Heart right ventricle (tissue), 16 donors: ENCODE data around the gene COPE. TPM values are rescaled to one million over a fixed set of nuclear protein-coding genes. Genes with fewer than 3 reads are reported as not detected.

Source experiments
- ATAC-seq, 8 donors: fragments of 200-7000 bp; cut with Tn5 transposase; one replicate each; pipeline ENCODE4 v1.9.1; 2020; ENCODE audit warnings: mild to moderate bottlenecking in 8 of 8, moderate library complexity in 8 of 8, moderate number of reproducible peaks in 1 of 8
- DNase-seq, 2 donors: peaks; one replicate each; pipeline ENCODE4 v3.0.0-alpha.2; 2020
- H3K27ac ChIP-seq, 10 donors: fragments of 200-600 bp; sonication (generic) in 2 of 10; one replicate each; pipeline versions ENCODE4 v1.5.0 to v1.8.0; 2020 to 2022; ENCODE audit warnings: mild to moderate bottlenecking in 3 of 10
- H3K27me3 ChIP-seq, 7 donors: fragments of 200-600 bp; one replicate each; pipeline ENCODE4 v1.8.0; 2021 to 2022; ENCODE audit warnings: mild to moderate bottlenecking in 2 of 7
- H3K36me3 ChIP-seq, 9 donors: fragments of 200-600 bp; sonication (generic) in 1 of 9; one replicate each; pipeline versions ENCODE4 v1.5.0 to v1.8.0; 2020 to 2022; ENCODE audit warnings: mild to moderate bottlenecking in 2 of 9
- H3K4me1 ChIP-seq, 9 donors: fragments of 200-600 bp; sonication (generic) in 1 of 9; one replicate each; pipeline versions ENCODE4 v1.5.0 to v1.8.0; 2020 to 2022; ENCODE audit warnings: mild to moderate bottlenecking in 4 of 9
- H3K4me3 ChIP-seq, 10 donors: fragments of 200-600 bp; sonication (generic) in 2 of 10; one replicate each; pipeline versions ENCODE4 v1.5.0 to v1.8.0; 2020 to 2022; ENCODE audit warnings: mild to moderate bottlenecking in 7 of 10, moderate library complexity in 2 of 10
- H3K9me3 ChIP-seq, 11 donors: fragments of 200-600 bp in 10 of 11; sonication (generic) in 2 of 11; one replicate each; pipeline versions ENCODE4 v1.5.0 to v1.8.0; 2013 to 2022; ENCODE audit warnings: mild to moderate bottlenecking in 2 of 11, control low read depth in 1 of 11, moderate library complexity in 1 of 11
- WGBS, 2 donors: extraction: QIAGEN DNeasy Blood & Tissue Kit; methylation state at CpG; one replicate each; pipeline ENCODE4 v1.1.7; 2013; ENCODE audit warnings: inconsistent platforms in 1 of 2; 5-methylcytosine and 5-hydroxymethylcytosine counted together
- intact Hi-C, 10 donors: fragments of 100-400 bp; cut with DNase I; formaldehyde crosslinking; loops; one replicate each; pipeline versions ENCODE4 v1.11.1 to v1.14.2; 2022
- polyA plus RNA-seq, 2 donors: library from polyadenylated mRNA; stranded (reverse); fragments of 200-250 nt; gene quantifications; one replicate each; pipeline ENCODE4 v1.2.3, GENCODE V29; 2013
- total RNA-seq, 10 donors: library from RNA; stranded (reverse); fragmentation: NEBNext Ultra II Directional in 3 of 10; extraction: Animal tissue kit (Norgen Biotek cat#: 25700) in 3 of 10; gene quantifications; one replicate each; pipeline versions ENCODE4 v1.2.1 to v1.2.4, GENCODE V29; 2021 to 2023
- TF ChIP-seq, protein P1 (sequence below), 9 donors: fragments of 200-600 bp; sonication (generic) in 2 of 9; IDR thresholded peaks; one replicate each; pipeline versions ENCODE4 v1.5.0 to v1.8.0; 2021 to 2022; ENCODE audit warnings: antibody characterized with exemption in 9 of 9, mild to moderate bottlenecking in 5 of 9, moderate library complexity in 1 of 9
- donor health status: Arrhythmogenic right ventricular cardiomyopathy.
- donor health status: ischemic (EF 13 %, LVEDD 7.1; RV severe dilation, severe dysfunction).
- donor health status: healthy with polysubstance abuse.
- donor health status: DM: no; HTN: yes; CAD: no.
- donor health status: DM: no; HTN: no; CAD: no.
- donor health status: ischemic (EF 25% LVEDD 6.9; RV normal size, moderate dysfunction).
- donor health status: ischemic (EF 25% LVEDD 5.7; RV mildly dilated, moderate dysfunction).
- donor health status: healthy.
- donor health status: DM: yes; HTN: yes; CAD: no.
- donor health status: Ischemic cardiomyopathy.
- donor health status: ischemic (EF 35%, LVEDD 5.7; RV mildly dilated, moderate dysfunction).
- donor health status: nonischemic (EF 11% LVEDD 7.7; RV severe dilation, severe dysfunction).
- donor health status: DM: yes; HTN: yes; CAD: no.
- donor health status: PGD.
- donor health status: ischemic (EF 29% LVEDD 5.4; RV normal size, mild dysfunction).
- donor health status: nonischemic (EF 23%, LVEDD 6.1; RV moderate dilation, normal function).

The COPE gene
- total and polyA plus RNA-seq, 12 donors: 102 to 302 (median 118) TPM

GRCh38 chr19:18852648-18853047 is 66.5 kb downstream of the COPE start:
- Histone ChIP-seq H3K9me3 (no peaks in the 10 kb centered on the region), H3K27me3 (no peaks in the 10 kb centered on the region), H3K4me1 (peaks cover 27 to 42% (median 36%) of the 10 kb centered on the region in 9 donors), H3K4me3 (no peak overlapping the region), H3K27ac (no peak overlapping the region), H3K36me3 (peaks cover 6 to 86% (median 66%) of the 10 kb centered on the region in 9 donors)
- DNase-seq (no peak), ATAC-seq (no peak)
- WGBS, 2 donors: 85 to 86% methylated on average over 12 of the region's 12 CpGs
- TF ChIP-seq, protein P1, sequence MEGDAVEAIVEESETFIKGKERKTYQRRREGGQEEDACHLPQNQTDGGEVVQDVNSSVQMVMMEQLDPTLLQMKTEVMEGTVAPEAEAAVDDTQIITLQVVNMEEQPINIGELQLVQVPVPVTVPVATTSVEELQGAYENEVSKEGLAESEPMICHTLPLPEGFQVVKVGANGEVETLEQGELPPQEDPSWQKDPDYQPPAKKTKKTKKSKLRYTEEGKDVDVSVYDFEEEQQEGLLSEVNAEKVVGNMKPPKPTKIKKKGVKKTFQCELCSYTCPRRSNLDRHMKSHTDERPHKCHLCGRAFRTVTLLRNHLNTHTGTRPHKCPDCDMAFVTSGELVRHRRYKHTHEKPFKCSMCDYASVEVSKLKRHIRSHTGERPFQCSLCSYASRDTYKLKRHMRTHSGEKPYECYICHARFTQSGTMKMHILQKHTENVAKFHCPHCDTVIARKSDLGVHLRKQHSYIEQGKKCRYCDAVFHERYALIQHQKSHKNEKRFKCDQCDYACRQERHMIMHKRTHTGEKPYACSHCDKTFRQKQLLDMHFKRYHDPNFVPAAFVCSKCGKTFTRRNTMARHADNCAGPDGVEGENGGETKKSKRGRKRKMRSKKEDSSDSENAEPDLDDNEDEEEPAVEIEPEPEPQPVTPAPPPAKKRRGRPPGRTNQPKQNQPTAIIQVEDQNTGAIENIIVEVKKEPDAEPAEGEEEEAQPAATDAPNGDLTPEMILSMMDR (IDR thresholded peaks at IDR 0.05): no peak
- intact Hi-C loops: loop anchor here in 2 of 10 donors (10.0 kb wide), 2 partner anchors 388 to 408 kb away; no protein-coding TSS in a partner anchor

GRCh38 chr19:18851673-18852325 is 67.4 kb downstream of the COPE start:
- intact Hi-C loops: loop anchor here in 2 of 10 donors (10.0 kb wide), 2 partner anchors 387 to 407 kb away; no protein-coding TSS in a partner anchor
- H3K9me3 ChIP-seq: no peaks in the 10 kb centered on the region
- DNase-seq (no peak), ATAC-seq (no peak)
- no peaks in the 10 kb centered on the region for H3K27me3 ChIP-seq
- no peak overlapping the region for H3K4me3 ChIP-seq
- WGBS, 2 donors: 96 to 97% methylated on average over 31 of the region's 31 CpGs
- H3K4me1 ChIP-seq: peaks cover 27 to 50% (median 44%) of the 10 kb centered on the region in 9 donors
- H3K36me3 ChIP-seq: peaks cover 6 to 79% (median 57%) of the 10 kb centered on the region in 9 donors
- TF ChIP-seq, protein P1 (IDR thresholded peaks at IDR 0.05): no peak
- peak overlapping the region in 2 of 10 donors; percentile 87 to 92 for H3K27ac ChIP-seq

DNA sequence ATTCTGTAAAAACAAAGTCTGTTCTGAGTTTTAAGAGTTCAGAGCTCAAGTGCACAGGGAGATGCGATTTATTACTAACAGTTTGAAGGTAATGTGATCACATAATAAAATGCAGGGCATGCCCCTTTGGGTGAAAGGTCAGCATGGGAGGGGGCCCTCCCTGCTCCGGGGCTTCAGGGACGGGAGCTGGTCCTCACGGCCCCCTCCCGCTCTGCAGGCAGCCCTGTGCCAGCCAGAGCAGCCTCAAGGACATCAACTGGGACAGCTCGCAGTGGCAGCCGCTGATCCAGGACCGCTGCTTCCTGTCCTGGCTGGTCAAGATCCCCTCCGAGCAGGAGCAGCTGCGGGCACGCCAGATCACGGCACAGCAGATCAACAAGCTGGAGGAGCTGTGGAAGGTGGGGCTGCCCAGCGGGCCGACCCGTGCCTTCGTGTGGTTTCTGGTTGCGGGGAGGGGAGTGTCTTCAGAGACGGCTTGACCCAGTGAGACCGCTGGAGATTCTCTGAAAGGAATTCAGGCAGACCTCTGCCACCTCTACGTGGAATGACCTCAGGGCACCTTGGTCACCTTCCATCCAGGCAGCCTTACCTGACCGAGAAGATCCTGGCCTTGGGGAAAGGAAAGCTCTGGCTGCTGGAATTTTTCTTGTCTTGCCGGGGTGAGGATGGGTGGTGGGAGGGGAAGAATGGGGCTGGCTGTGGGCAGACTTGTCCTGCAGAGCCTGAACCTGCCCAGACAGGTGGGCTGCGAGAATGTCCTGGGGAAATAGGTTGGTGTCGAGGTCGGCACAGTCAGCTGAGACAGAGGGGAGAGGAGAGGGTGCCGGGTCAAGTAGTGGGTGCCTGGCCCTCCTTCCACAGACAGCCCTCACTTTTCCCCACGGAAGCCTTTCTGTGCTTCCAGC is 68.5 kb downstream of the COPE start:
- peak overlapping the region in 9 of 10 donors; percentile 58 to 92 (median 85) for H3K27ac ChIP-seq
- WGBS, 2 donors: 73 to 76% methylated on average over 27 of the region's 27 CpGs

More for the DNA sequence above, 68.5 kb downstream of the COPE start:
- no peak for ATAC-seq
- TF ChIP-seq, protein P1 (IDR thresholded peaks at IDR 0.05): no peak
- peaks cover 27 to 61% (median 48%) of the 10 kb centered on the region in 9 donors for H3K4me1 ChIP-seq
- no peaks in the 10 kb centered on the region for H3K27me3 ChIP-seq
- no peak for DNase-seq
- H3K9me3 ChIP-seq: no peaks in the 10 kb centered on the region
- no peak overlapping the region for H3K4me3 ChIP-seq
- intact Hi-C loops: loop anchor here in 2 of 10 donors (10.0 kb wide), 2 partner anchors 386 to 406 kb away; no protein-coding TSS in a partner anchor
- H3K36me3 ChIP-seq: peaks cover 3 to 68% (median 48%) of the 10 kb centered on the region in 9 donors
